Measurements from ENCODE around the gene SUMF1.

The SUMF1 gene

DNA sequence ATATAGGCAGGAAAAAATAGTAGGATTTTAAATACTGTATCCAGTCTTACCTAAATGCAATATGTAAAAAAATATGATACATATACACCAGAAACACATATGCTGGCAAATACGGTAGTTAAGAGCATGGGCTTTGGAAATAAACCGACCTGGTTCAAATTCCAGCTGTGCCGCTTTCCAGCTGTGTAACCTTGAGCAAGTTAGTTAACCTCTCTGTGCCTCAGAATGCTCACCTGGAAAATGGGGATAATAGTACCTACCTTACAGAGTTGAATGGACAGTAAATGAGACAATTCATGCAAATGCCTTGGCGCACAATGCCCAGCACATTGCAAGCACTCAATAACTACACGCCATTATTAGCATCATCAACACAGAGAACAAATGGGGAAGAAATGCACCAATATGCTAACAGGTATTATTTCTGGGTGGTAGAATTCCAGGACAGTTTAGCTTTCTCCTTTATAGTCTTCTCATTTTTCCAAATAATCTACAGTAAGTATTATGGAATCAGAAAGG is 50.6 kb downstream of the SUMF1 start:
- DNase-seq (ENCODE audit: low read depth in 2 of 2) = no peak

DNA sequence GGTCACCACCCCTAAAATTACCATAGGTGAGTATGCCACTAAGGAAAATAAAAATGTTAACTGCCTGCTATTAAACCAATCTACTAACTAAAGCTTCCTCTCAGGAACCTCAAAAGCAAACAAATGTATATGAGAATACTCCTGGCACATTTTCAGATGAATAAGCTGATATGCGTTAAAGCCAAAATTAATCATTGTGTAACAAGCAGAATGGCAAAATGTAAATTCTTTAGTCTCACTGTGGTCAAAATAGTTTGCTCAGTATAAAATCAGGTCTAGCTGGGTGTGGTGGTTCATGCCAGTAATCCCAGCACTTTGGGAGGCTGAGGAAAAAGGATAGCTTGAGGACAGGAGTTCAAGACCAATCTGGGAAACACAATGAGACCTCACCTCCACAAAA is 53.6 kb downstream of the SUMF1 start:
- DNase-seq (ENCODE audit: low read depth in 2 of 2) = no peak

DNA sequence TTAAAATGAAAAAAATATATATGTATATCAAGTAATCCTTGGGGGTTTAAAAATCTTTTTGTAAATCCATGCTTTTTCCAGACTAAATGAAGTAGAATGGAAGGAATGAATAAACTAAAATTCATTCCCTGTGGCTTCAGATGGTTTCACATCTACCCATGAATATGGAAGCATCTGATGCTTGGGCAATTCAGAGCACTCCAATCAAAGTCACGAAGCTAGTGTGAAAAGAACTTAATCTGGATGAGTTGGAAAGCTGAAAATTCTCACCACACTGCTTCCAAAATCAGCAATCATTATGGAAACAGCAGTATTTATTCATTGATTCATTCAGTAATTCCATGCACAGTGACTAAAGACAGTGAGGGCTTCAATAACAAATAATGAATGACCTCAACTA is 55.2 kb downstream of the SUMF1 start:
- no peak for DNase-seq (ENCODE audit: low read depth in 2 of 2)

DNA sequence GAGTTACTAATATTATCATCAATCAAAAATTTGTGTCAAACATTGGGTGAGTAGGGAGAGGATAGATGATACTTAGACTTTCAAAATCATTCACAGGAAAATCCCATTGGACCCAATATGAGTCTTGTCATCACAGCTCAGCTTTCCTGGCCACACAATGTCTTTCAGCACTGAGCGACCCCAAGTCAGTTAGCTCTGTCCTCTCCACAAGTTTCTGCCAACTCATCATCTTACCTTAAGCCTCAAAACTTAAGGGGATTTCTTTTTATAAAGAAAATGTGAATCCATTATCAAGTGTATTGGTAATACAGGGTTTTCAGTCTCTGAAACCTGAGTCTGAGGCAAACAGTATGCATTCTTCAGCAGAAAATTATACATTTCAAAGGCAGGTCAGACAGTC is 55.8 kb downstream of the SUMF1 start:
- no peak for DNase-seq (ENCODE audit: low read depth in 2 of 2)

DNA sequence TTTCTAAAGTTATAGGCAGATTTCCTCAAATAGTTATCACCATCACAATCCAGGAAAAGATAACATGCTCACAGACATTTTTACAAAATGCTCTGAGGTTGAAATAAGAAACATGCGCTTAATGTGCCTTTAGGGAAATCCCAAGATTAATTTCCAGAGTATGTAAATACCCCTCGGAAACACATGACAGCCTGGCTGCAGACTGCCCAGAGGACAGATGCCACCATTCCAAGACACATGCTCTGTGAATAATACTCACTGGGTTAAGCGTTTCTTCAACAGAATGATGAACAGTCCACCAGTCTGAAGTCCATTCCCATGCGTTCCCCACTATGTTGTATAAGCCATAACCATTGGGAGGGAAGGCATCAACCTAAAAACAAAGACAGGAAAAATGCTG is 56.5 kb downstream of the SUMF1 start:
- DNase-seq (ENCODE audit: low read depth in 2 of 2) = no peak

DNA sequence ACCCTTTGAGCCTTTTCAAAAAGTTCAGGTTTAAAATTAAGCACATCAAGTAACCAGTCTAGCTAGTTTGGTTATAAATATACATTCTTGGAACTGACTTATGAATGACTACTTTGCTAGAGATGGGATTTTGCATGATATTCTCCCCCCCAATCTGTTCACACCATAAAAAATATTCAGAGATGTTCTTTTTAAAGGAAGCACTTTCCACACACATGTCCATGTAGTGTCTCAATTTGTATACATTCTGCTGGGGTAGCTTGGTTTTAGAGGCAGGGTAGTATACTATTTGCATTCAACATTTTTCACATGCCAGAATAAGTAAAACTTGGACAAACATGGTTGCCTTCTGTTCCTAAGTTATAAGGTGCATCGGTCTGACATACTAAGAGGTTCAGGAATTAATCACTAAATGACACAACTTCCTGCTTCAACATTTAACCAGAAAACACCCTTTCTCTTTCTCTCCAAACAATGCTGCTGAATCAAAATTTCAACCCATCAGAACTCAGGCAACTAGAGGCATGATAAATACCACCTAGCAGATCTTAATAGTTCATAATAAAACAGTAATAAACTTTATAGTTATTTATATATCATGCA is 57.0 kb downstream of the SUMF1 start:
- no peak for DNase-seq (ENCODE audit: low read depth in 2 of 2)

DNA sequence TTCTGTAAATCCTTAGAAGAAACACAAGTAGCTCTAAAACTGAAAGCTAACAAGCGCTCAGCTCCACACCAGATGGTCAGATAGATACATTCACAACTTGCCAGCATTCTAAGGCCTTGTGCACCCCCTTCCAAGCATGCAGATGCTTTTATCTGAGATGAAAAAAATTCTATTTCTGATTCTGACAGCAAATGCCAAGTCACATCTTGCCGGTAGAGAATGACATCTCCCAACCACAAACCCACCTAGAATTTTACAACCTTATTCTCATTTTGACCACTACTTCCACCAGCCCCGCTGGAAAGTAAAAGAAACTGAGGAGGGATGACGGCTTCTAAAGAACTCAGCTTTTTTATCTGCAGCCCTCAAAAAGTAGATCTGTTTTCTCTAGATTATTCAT is 57.7 kb downstream of the SUMF1 start:
- no peak for DNase-seq (ENCODE audit: low read depth in 2 of 2)

DNA sequence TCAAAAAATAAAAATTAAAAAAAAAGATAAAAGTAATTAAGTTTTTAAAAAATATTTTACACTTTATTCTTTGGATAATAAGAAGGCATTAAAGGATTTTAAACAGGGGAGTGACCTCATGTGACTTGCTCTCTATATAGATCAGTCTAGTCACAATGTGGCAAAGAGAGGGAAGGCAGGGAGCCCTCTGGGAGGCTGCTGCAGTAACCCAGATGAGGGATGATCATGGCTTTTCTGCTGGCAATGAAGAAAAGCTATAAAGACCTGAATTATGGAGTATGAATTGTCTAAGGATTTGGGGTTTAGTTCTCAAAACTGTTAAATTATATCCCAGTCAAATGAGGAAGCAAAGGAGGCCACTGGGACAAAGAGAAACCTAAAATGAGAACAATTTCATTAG is 58.1 kb downstream of the SUMF1 start:
- no peak for DNase-seq (ENCODE audit: low read depth in 2 of 2)

DNA sequence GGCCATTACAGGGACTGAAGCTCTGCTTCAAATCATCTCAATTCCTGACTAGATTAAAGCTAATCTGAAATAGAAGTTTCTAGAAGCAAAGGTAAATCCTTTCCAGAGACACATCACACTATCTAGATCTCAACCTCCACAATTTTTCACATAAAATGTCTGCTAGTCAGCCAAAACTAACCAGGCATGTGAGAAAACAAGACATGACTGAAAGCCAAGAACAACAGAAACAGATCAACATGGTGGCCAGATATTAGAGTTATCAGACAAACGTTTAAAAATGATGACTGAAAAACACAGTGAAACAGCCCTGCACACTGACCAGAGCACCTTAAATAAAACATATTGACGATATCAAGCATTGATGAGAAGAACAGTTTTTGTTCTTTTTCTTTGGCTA is 59.1 kb downstream of the SUMF1 start:
- no peak for DNase-seq (ENCODE audit: low read depth in 2 of 2)

DNA sequence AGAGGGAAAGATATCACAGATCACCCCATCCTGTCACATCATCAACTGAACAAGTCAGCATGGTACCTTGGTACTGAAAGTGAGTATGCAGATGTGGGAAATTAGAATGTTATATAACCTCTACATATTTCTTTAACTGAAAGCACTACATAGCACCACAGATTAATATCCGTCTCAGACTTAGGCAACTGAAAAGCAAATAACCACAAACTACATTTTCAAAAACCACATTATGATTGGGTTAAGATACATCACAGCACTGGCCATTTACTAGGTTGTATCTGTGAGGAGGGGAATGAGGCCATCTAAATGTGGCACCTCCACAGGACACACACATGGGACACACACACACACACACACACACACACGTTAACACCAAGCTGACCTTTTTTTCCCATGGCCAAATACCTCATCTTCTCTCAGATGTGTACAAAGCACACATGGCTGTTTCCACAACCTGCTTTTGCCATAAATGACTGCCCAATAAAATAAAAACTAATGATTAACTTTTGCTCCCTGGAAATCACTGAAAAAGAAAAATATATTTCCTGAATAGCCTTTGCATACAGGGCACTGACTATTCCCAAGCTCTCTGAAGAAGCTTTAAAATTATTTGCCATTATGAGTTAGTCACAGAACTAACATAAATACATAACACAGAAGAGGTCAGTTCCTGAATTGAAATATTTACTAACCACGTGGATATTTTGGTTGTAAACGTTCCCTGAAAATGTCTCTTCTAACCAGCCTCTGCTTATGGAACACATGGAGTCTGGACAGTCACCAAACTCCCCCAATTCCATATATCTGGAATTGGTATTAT is 60.1 kb downstream of the SUMF1 start:
- DNase-seq (ENCODE audit: low read depth in 2 of 2) = no peak

DNA sequence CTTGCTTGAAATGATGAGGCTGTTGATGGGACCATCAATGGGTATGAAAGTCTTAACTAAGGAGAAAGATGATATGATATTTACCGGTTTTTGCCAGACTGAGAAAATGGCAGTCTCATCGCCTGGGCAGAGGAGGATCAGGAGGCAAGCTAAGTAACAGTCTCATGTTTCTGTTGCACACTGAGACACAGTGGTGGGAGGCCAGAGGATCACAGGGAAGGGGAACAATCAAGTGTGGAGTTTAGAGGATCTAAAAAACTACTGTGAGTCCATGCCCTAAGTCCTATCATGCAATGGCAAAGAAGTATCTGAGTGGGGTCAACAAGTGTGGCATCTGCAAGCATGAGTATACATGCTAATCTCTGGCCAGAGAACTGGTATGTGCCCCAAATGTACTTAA is 62.2 kb downstream of the SUMF1 start:
- DNase-seq (ENCODE audit: low read depth in 2 of 2) = no peak

DNA sequence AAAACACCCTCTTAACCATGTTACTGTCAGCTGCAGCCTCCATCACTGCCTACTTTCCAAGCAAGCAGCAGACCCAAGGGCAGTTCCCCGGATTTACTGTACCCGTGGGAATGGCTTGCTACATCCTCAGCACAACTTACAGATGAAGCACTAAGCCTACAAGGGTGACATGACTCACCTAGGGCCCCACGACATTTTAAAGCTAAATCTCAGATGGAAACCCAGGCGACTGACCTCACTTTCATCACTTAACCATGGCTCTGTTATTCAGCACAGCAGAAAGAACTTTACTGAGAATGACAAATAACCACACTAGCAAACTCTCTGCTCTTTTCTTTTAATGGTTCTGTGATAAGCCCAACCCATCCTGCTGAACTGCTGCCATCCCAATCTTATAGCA is 65.6 kb downstream of the SUMF1 start:
- DNase-seq (ENCODE audit: low read depth in 2 of 2) = no peak

DNA sequence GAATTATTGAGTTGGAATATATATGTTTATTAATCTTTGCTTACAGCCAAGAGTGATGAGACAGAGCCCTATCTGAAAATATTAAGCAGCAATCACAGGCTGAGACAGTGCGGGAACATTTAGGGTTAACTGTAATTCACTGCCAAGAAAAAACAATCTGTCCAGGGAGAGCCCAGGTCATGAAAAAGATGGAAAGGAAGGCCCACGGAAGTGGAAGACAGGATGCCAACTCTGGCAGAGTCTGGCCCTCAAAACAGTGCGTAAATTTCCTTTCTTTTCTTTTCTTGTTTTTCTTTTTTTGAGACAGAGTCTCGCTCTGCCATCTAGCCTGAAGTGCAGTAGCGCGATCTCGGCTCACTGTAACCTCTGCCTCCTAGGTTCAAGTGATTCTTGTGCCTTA is 67.6 kb downstream of the SUMF1 start:
- no peak for DNase-seq (ENCODE audit: low read depth in 2 of 2)

DNA sequence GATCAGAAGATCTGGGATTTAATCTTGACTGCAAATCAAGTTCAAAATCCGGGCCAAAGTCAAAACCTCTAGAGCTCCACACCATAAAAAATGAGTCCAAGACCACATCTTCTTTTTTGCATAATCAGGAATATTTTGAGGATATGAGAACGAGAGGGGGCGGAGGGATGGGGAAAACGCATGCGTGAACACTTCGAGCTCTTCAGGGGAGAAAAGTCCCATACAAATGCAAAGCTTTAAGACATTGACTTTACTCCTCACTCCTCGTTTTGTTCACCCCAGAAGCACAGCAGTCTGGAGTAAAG is 68.2 kb downstream of the SUMF1 start:
- no peak for DNase-seq (ENCODE audit: low read depth in 2 of 2)

DNA sequence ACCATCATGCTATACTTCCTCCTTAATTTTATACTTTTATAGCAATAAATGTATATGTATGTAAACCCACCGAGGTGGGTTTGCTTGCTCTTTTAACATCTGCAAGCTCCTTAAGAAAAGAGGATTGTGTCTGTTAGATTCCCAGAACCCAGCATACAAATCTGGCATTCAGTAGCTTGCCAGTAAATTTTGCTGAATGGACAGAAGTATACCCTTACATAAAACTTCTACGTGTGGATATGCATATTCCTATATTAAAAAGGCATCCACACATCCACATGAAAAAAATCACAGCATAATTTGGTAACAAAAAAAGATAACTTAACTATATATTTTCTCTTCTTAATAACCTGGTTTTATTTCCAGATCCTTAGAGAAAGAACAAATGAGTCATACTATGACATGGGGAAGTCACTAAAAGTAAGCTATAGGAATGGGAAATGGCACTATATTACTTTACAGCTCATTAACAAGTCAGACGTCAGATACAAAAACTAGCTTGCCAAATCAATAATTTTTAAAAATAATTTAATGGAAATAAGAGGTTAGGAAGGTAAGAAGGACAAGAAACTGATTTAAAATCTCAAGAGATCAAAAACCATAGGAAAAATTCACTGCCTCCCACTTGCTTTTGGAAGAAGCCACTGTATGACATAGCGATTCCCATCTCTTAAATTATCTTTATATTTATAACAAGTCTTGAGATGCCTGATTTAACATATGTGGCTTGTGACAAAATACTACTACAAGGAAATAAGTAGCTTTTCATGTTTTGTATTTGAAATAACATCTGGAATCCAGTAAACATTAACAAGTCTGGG is 68.7 kb downstream of the SUMF1 start:
- no peak for DNase-seq (ENCODE audit: low read depth in 2 of 2)

DNA sequence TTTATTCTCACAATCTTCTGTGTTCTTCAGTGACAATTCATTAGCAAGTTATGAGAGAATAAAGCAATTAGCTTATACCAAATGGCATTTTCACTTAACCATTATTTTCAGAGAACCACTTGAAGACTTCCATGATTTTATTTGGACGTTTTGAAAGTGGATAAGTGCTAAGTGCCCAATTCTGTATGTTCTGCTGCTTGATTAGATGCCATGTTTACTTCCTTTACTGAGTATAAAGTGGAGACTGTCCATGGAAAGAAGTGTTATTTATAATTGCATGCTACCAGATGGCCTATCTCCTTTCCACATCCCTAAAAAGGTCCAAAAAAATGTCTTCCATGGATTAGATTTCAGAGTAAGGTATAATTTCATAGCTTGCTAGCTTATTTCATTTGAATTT is 69.6 kb downstream of the SUMF1 start:
- no peak for DNase-seq (ENCODE audit: low read depth in 2 of 2)

DNA sequence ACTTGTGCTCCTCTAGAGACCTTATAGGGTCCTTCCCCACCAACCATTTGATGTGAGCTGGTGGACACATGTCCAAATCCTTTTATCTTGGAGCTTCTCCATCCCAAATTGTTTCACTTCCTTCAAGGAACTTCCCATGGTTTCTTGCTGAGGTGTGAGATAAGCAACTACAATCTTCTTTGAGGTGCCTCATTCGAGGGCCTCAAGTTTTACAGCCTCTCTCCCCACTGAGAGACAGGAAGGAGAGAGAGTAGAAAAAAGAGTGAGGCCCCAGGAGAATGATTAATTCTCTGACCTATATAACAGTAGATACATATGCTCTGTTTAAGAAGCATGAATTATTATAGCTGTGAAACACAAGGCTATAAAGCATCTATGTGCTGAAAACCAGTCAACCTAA is 70.5 kb downstream of the SUMF1 start:
- DNase-seq (ENCODE audit: low read depth in 2 of 2) = no peak

DNA sequence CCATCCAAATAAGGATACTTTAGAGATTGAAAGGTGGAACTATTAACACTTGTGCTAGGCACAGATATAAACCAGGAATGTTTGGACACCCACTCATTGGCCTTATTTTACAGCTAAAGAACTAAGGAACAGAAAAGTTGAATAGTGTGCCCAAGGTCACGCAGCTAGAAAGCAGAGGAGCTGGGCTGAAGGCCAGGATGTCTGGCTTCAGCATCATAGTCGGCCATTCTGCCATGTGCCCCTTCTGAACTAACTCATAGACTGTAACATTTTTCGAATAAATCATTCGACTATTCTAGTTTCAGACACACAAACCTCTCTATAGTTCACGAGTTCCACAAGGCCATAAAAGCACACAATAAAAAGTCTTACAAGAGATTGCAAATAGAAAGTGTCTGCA is 71.1 kb downstream of the SUMF1 start:
- no peak for DNase-seq (ENCODE audit: low read depth in 2 of 2)

DNA sequence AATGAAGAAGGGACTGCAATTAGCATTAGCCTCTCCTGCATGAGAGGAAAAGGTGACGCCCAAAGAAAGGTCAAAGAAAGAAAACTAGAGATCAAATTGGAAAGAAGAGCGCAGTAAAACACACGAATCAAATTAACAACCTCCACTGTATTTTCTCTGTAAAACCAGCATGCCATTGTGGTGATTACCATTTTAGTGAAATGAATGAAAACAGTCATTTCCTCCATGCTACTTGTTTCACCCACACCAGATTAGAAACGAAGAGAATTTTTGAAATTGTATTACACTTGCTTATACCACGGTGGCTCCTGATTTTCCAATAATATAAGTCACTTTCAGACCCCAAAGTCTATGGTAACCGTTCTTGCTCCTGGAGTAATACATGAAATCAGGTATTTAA is 71.6 kb downstream of the SUMF1 start:
- DNase-seq (ENCODE audit: low read depth in 2 of 2) = no peak

DNA sequence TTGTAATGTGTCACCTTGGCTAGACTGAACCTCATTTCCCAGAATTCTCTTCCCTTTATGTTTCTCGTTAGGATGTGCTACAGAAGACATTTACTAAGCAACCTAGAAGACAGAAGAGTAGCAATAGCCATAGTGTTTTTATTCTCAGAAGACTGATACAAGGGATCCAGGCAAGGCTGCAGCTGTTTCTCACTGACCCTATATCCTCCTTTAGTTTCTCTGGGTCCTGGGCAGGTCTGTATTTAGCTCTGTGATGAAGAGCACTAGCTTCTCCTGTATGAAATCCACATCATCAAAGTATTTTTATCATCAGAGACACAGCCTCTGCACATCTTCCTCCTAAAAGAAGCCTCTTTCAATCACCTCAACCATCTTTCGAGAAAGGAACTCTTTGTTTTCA is 72.5 kb downstream of the SUMF1 start:
- DNase-seq (ENCODE audit: low read depth in 2 of 2) = no peak

DNA sequence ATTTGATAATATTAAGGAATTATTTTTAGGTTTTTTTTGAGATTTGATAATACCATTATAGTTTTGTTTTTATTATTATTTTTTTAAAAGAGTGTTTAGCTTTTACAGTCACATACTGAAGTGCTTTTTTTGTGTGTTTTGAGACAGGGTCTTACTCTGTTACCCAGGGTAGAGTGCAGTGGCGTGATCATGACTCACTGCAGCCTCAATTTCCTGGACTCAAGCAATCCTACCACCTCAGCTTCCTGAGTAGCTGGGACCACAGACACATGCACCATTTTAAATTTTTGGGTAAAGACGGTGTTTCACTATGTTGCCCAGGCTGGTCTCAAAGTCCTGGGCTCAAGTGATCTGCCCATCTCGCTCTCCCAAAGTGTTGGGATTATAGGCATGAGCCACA is 73.0 kb downstream of the SUMF1 start:
- no peak for DNase-seq (ENCODE audit: low read depth in 2 of 2)

DNA sequence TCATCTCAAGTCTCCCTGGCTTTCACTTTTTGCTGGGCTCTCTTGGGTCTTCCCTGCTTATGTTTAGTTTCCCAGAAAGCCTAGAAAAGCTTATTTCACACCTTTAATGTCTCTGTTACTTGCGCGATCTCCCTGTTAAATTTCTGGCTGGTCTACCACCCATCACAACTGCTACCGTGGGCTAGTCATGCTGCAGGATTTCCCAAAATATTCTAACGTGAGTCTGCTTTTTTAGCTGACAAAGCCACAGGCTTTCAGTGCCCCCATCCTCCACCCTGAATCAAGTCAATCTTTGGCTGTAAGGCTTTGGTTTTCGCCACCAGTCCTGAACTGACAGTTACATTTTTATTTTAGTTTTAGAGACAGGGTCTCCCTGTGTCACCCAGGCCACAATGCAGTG is 74.1 kb downstream of the SUMF1 start:
- no peak for DNase-seq (ENCODE audit: low read depth in 2 of 2)

Measured in stimulated activated CD4-positive, alpha-beta T cell treated with anti-CD3 and anti-CD28 coated beads, Interleukin-1b, Interleukin-23, amount 100 ng/mL, for 4 hours (primary cell).